ENCODE results near the gene AFP. TPM values are rescaled to one million over a fixed set of nuclear protein-coding genes. Genes with fewer than 3 reads are reported as not detected.

The AFP gene
- polyA plus RNA-seq, 3 donors, result not detected

- H3K27ac ChIP-seq (ENCODE audit: low read depth in 1 of 2, low read length in 2 of 2), result no peak overlapping the region
- Mint-ChIP-seq H3K4me1 (no peaks in the 10 kb centered on the region), H3K9me3 (no peaks in the 10 kb centered on the region), H3K36me3 (no peaks in the 10 kb centered on the region), H3K27ac (no peak overlapping the region), H3K4me3 (no peak overlapping the region), H3K27me3 (ENCODE audit: low read depth in 3 of 3) (peaks cover 0 to 1% (median 0%) of the 10 kb centered on the region in 3 donors)
- H2AFZ ChIP-seq (ENCODE audit: insufficient read depth, low read depth, low read length, poor library complexity, severe bottlenecking), result no peak overlapping the region
- no peaks in the 10 kb centered on the region for H3K79me2 ChIP-seq (ENCODE audit: insufficient read depth, low read length)
- no peaks in the 10 kb centered on the region for H3K4me1 ChIP-seq (ENCODE audit: control insufficient read depth in 1 of 2, insufficient read depth in 2 of 2, low read length in 2 of 2)
- intact Hi-C loops (cut with micrococcal nuclease), result no loop called here
- H3K4me3 ChIP-seq (replicated peaks in 1 of 3; ENCODE audit: low read depth in 2 of 3, low read length in 3 of 3), result no peak overlapping the region
- no peak for DNase-seq
- H3K9me3 ChIP-seq (replicated peaks in 1 of 2; ENCODE audit: control insufficient read depth in 1 of 2, insufficient read depth in 1 of 2, low read length in 2 of 2), result no peaks in the 10 kb centered on the region
- no peaks in the 10 kb centered on the region for H3K27me3 ChIP-seq (ENCODE audit: control insufficient read depth in 2 of 2, insufficient read depth in 2 of 2, low read length in 2 of 2)
- no peaks in the 10 kb centered on the region for H3K36me3 ChIP-seq (replicated peaks in 1 of 2; ENCODE audit: control insufficient read depth in 1 of 2, insufficient read depth in 2 of 2, low read length in 2 of 2)
- H4K20me1 ChIP-seq (ENCODE audit: insufficient read depth, low read length), result no peaks in the 10 kb centered on the region
- WGBS (ENCODE audit: insufficient coverage), result no CpG with 5 or more reads among the region's 2 CpGs
- H3K9ac ChIP-seq (ENCODE audit: insufficient read depth, low read length, poor library complexity, severe bottlenecking), result no peak overlapping the region
- H3K4me2 ChIP-seq (replicated peaks; ENCODE audit: extremely low read depth, low read length, poor library complexity, severe bottlenecking), result no peak overlapping the region
- TF ChIP-seq CTCF (IDR thresholded peaks at IDR 0.05), result no peak
Measured at GRCh38 chr4:73439445-73439844, 3.4 kb downstream of the AFP start.

- Histone ChIP-seq H3K4me3 (replicated peaks in 1 of 3; ENCODE audit: low read depth in 2 of 3, low read length in 3 of 3) (no peak overlapping the region), H3K4me2 (replicated peaks; ENCODE audit: extremely low read depth, low read length, poor library complexity, severe bottlenecking) (no peak overlapping the region)
Measured at GRCh38 chr4:73439991-73440390, 4.0 kb downstream of the AFP start.

More at GRCh38 chr4:73439991-73440390, 4.0 kb downstream of the AFP start:
- Histone ChIP-seq H3K9ac (ENCODE audit: insufficient read depth, low read length, poor library complexity, severe bottlenecking) (no peak overlapping the region), H3K79me2 (ENCODE audit: insufficient read depth, low read length) (no peaks in the 10 kb centered on the region), H3K27me3 (ENCODE audit: control insufficient read depth in 2 of 2, insufficient read depth in 2 of 2, low read length in 2 of 2) (no peaks in the 10 kb centered on the region), H3K9me3 (replicated peaks in 1 of 2; ENCODE audit: control insufficient read depth in 1 of 2, insufficient read depth in 1 of 2, low read length in 2 of 2) (no peaks in the 10 kb centered on the region), H3K27ac (ENCODE audit: low read depth in 1 of 2, low read length in 2 of 2) (no peak overlapping the region), H2AFZ (ENCODE audit: insufficient read depth, low read depth, low read length, poor library complexity, severe bottlenecking) (no peak overlapping the region), H4K20me1 (ENCODE audit: insufficient read depth, low read length) (no peaks in the 10 kb centered on the region), H3K36me3 (replicated peaks in 1 of 2; ENCODE audit: control insufficient read depth in 1 of 2, insufficient read depth in 2 of 2, low read length in 2 of 2) (no peaks in the 10 kb centered on the region), H3K4me1 (ENCODE audit: control insufficient read depth in 1 of 2, insufficient read depth in 2 of 2, low read length in 2 of 2) (no peaks in the 10 kb centered on the region)
- Mint-ChIP-seq H3K4me3 (no peak overlapping the region), H3K9me3 (no peaks in the 10 kb centered on the region), H3K36me3 (no peaks in the 10 kb centered on the region), H3K4me1 (no peaks in the 10 kb centered on the region), H3K27ac (no peak overlapping the region), H3K27me3 (ENCODE audit: low read depth in 3 of 3) (peaks cover 0 to 1% (median 0%) of the 10 kb centered on the region in 3 donors)
- no peak for TF ChIP-seq CTCF (IDR thresholded peaks at IDR 0.05)
- intact Hi-C loops (cut with micrococcal nuclease), result no loop called here
- DNase-seq, result no peak
- no CpG with 5 or more reads among the region's 3 CpGs for WGBS (ENCODE audit: insufficient coverage)

Data from CD14-positive monocyte (primary cell).